Mucosa of gallbladder (tissue), 1 donor: ENCODE measurements around the gene ARPC1B. TPM values are rescaled to one million over a fixed set of nuclear protein-coding genes. Genes with fewer than 3 reads are reported as not detected.
A peak's percentile ranks its signal among the peaks of the same experiment; 100 is the strongest.

Source experiments
- DNase-seq: peaks from one replicate; pipeline ENCODE4 v3.0.0-alpha.2; 2020; ENCODE audit warnings: low spot score
- total RNA-seq: library from RNA; stranded (reverse); gene quantifications from one replicate; pipeline ENCODE4 v1.2.1, GENCODE V29; 2021
- donor health status: DM: no; HTN: no; CAD: no.

ARPC1B gene
- total RNA-seq, 1 donor from 2014 or later: 123 TPM

DNA sequence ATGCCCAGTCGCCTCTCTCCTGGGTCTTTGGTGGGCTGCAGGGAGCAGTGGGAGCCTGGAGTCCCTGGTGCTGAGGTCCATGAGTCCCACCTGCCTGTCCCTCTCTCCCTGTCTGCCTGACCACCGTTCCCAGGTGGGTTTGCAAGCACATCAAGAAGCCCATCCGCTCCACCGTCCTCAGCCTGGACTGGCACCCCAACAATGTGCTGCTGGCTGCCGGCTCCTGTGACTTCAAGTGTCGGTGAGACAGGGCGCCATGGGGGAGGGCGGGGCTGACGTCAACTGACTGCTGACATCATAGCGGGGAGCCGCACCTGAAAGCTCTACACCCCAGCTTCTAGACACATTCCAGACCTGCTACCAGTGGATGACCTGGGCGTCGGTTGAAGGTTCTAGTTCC lies 15.2 kb downstream of the ARPC1B start:
- DNase-seq: no peak

DNA sequence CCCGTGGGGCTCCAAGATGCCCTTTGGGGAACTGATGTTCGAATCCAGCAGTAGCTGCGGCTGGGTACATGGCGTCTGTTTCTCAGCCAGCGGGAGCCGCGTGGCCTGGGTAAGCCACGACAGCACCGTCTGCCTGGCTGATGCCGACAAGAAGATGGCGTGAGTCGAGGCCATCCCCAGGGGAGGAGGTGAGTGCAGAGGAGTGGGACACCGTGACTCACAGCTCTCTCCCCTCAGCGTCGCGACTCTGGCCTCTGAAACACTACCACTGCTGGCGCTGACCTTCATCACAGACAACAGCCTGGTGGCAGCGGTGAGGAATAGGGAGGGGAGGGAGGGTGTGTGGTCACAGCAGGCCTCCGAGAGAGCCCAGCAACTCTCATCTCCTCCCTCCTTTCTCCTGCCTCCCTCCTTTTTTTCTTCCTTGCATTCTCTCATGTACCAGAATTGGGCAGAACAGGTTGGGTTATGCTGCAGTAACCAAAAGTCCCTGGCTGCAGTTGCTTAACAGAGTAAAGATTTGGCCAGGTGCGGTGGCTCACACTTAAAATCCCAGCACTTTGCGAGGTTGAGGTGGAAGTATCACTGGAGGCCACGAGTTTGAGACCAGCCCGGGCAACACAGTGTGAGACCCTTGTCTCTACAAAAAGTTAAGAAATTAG lies 16.5 kb downstream of the ARPC1B start:
- no peak for DNase-seq

DNA sequence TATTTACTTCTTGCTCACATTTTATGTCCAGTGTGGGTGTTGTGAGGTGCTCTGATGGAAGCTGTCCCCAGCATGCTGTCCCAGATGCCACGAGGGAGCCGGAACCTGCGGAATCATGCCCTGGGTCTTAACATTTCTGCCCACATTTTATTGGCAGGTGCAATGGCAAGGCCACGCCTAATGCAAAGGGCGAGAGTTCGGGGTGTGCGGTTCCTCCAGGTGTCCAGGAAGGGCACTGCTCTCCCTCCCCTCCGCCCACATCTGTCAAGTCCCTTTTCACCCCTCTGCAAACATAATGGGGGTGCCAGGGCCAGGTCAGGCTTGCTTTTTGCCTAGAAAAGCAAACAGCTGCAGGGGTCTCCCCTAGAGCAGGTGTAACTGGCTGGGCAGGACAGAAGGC lies 17.5 kb downstream of the ARPC1B start:
- DNase-seq: no peak

- peak; percentile 77 for DNase-seq
Observed at GRCh38 chr7:99392659-99393354, 18.3 kb downstream of the ARPC1B start.

DNA sequence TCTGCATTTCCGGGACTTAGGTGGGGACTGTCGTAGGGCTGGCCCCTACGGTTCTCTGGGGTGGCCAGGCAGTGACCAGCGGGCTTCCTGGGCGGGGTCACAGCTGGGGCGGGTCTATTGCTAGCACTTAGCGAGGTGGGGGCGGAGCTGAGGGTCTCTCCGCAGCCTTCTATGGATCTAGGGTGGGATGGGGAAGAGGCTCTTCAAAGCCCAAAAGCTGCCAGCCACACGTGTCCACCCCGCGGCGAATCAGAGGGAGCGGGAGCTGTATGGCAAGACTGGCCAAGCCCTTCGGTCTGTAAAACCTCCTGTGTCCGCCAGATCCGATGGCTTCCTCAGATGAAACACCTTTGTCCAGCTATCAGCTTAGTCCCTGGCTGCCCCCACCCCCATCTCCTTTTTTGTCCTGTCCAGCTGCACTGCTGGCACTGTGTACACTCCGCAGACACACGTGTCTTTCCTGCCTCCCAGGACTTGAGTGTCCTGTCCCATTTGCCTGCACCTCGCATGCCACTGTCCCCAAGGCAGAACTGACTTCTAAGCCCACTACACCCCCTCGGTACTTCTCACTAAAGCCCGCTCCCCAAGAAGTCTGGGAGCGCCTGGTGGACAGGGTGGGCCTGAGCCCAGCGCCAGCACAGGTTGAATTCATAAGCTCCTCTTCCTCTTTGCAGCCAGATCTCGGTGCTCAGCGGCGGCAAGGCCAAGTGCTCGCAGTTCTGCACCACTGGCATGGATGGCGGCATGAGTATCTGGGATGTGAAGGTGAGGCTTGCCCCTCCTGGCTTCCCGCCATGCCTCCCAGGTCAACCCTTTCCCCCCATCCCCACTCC lies 19.0 kb downstream of the ARPC1B start:
- DNase-seq: no peak

DNA sequence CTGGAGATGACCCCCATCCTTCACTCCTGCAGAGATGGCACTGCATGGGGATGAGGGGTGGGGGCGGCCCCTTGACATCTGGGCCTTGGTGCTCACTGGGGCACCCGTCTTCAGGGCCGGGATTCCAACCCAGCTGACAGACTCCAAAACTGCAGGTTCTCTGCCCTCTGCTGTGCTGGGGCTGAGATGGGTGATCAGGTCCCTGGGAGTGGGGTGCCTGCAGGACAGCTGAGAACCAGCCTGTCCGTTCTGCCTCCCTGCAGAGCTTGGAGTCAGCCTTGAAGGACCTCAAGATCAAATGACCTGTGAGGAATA lies 19.6 kb downstream of the ARPC1B start:
- DNase-seq: no peak

GRCh38 chr7:99395616-99396327 lies 21.2 kb downstream of the ARPC1B start:
- DNase-seq: no peak

DNA sequence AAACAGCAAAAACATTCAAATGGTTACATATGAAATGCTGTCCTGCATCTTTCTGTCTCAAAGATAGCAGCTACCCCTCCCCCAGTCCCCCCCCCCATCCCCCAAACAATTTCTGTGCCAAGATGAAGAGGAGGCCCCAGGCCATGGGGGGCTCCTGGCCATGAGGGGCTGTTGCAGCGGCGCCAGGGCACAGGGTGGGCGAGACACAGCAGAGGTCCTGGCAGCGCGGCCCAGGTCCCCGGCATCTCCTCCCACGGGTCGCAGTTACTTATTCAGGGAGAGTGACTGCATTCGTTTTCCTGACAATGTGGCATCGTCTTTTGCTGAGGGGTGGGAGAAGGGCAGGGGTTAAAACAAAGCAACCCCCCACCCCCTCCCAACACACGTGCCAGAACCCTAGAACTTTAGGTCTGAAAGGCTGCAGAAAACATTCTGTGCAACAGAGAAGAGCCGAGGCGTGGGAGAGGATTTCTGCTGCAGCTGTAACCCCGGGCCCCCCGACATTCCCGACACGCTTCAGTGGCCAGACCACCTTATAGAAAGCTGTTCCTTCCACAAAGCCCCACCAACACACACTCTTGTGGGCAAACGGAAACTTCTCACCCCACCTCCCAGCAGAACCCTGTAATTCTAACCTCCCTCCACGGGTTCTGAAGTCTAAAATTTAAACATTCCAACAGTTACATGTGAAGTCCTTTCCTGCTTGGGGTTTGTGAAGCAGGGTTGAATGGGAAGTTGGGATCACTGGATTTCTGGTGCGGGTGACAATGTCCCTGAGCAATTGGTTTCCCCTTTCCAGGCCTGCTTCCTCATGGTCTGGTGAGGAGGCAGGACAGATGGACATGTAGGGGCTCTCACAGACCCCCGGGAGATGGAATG lies 22.1 kb downstream of the ARPC1B start:
- no peak for DNase-seq

DNA sequence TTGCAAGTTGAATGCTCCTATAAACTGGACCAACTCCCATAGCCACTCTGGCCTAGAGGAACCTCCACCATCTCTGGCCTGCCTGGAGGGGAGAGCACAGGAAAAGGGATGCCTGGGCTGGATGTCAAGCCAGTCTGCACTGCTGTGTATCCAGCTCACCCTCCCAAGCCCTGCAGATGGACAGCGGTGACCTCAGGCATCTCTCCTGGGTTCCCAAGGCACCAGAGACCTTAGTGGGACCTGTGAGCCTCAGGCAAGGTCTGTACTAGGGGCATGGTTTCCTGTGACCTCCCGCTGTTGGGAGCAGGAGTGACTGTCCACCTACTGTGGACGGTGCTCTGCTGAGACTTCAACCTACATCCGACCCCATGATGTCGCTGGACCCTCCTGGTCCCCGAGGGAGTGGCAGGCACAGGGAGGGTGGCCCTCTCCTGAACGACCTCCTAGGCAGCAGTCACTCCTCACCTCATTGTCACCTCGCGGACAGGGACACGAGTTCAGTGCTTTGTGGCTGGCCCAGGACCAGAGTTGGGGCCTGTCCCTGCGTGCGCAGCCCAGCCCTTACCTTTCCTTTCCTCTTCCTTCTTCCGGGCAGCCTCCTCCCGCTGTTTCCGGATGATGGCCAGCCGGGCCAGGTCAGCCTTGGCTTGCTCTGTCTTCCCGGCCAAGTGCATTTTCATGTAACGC lies 22.9 kb downstream of the ARPC1B start:
- DNase-seq: no peak

DNA sequence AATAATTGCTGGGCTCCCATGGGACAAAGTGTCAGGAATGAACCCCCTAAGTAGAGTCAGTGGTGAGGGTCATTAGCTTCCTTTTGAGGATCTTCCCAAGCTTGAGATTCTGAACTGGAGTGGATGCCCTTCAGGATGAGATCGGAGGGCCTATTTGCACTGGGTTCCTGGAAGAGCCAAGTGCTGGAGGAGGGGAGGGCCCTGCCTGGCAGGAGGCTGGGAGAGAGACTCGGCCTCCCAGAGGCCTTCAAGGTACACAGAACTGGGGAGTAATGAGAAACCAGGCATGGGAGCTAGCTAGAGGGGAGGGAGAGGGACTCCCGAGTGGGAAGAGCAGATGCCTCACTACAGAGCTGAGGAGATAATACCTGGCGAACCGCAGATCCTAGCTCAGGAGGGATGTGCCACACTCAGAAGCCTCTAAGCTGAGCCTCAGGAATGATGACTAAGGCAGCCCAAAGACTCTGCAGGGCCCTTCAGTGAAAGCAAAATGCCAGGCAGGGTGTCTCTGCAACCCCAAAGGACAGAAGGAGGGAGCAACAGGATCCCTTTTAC lies 24.4 kb downstream of the ARPC1B start:
- no peak for DNase-seq

- DNase-seq: no peak
Observed at GRCh38 chr7:99399597-99399996, 25.1 kb downstream of the ARPC1B start.

DNA sequence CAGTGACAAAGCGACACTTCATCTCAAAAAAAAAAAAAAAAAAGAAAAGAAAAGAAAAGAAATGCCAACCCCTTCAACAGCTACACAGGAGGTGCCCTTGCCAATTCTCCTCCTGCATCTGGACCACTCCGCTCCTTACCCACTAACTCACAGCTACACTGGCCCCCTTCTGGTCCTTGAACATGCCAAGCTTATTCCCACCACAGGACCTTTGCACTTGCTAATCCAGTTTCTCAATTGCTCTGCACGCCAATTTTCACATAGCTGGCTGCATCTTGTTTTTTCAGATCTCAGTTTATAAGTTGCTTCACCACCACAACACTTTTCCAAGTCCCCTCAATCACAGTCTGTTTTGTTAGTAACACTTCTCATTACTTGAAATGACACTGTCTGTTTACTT lies 28.3 kb downstream of the ARPC1B start:
- DNase-seq: no peak

GRCh38 chr7:99403764-99404163 lies 29.2 kb downstream of the ARPC1B start:
- no peak for DNase-seq

DNA sequence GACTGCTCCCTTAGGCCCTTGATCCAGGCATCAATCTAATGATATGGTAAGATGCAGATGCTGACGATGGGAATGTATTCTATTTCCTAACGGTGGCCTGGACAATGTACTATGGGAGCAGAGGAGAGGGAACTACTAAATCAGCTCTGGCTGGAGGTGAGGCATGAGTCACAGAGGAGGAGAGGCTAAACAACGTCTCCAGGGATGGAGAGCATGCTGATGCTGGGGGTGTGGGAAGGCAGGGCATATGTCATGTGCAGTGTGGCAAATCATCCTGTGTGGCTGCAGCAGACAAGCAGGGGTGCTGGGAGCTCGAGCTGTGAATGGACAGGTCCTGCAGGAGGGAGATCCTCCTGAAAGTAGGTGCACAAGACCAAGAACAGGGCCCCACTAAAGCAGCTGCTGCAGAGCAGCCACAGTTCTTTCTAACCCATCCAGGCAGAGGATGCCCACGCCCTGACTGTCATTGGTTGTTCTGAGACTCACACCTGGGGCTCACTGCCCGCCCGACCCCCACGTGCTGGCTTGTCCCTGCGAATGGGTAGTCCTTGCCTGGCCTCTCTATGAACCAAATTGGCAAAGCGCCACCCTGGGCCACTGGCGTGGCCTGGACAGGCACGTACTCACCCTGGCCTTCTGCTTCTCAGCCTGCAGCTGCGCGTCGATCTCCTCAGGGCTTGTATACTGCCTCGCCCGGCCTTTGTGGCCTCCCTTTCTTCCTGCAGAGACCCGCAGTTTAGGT lies 29.9 kb downstream of the ARPC1B start:
- DNase-seq: no peak

GRCh38 chr7:99404977-99405320 lies 30.4 kb downstream of the ARPC1B start:
- no peak for DNase-seq

- no peak for DNase-seq
Observed at GRCh38 chr7:99406557-99406956, 32.0 kb downstream of the ARPC1B start.

- no peak for DNase-seq
Observed at GRCh38 chr7:99407872-99408378, 33.4 kb downstream of the ARPC1B start.

DNA sequence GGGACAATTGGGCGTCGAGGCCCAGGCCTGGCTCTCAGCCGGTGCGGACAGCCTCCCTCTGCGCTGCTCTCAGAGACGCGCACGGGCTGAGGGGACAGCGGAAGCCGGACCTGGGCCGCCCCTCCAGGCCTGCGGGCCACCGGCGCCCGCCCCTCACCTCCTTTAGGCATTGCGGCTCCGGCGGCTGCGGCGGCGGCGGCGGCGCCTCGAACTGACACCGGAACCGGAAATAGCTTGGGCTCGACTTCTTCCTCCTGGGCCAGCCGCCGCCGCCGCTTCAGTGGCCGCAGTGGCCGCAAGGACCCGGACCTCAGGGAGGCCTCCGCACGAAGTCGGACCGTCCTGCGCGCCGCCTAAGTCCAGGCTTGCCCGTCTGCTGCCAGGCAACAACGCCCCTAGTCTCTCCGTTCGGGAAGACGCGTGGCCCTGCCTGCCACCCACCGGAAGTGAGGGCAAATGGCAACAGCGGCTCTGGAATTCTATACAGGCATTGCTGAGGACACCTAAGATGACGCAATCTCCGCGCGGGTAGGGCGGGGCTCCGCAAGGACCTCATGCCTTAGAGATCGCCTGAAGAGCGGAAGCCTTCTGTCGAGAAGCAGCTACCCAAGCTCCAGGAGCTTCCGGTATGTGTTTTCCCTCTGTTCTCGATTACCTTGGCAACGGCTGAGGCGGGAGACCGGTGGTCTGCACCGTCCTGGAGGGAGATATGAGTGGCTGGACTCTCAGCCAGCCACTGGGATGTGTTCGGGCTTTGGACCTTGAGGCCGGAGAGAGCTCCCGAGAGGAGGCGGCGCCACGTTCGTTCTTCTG lies 34.1 kb downstream of the ARPC1B start, which contains the start of the genes BUD31 and PDAP1:
BUD31 (plus strand) TSS at position 591 of the 813 bp plus-strand sequence. CDS start 2,124 bp downstream, outside the sequence.
PDAP1 (minus strand) TSS at position 219 of the 813 bp plus-strand sequence; CDS start at position 170, 49 bp downstream.
- peak; percentile 93 for DNase-seq
